Gastrocnemius medialis (tissue), 4 donors: Measurements from ENCODE around the gene CAMK4. TPM values are rescaled to one million over a fixed set of nuclear protein-coding genes. Genes with fewer than 3 reads are reported as not detected.

ENCODE experiments used
- ATAC-seq, 2 donors: fragments of 150-250 bp; one replicate each; pipeline ENCODE4 v1.9.1; 2016
- DNase-seq, 2 donors: peaks; one replicate each; pipeline ENCODE4 v3.0.0-alpha.2; 2019
- H3K27ac ChIP-seq, 4 donors: fragments of 200-600 bp; sonication (generic); 1 replicate in 1 of 4; 2 replicates in 3 of 4; pipeline ENCODE4 v1.5.1; 2016 to 2018; ENCODE audit warnings: mild to moderate bottlenecking in 2 of 4, moderate library complexity in 1 of 4
- H3K27me3 ChIP-seq, 3 donors: fragments of 200-600 bp; sonication (generic) in 2 of 3; 1 replicate in 1 of 3; 2 replicates in 2 of 3; pipeline versions ENCODE4 v1.5.1 to v1.6.0; 2016 to 2019; ENCODE audit warnings: mild to moderate bottlenecking in 1 of 3, moderate library complexity in 1 of 3
- H3K36me3 ChIP-seq, 2 donors: fragments of 200-600 bp; sonication (generic) in 1 of 2; one replicate each; pipeline ENCODE4 v1.5.1; 2017 to 2018
- H3K4me1 ChIP-seq, 2 donors: fragments of 200-600 bp; sonication (generic) in 1 of 2; one replicate each; pipeline ENCODE4 v1.5.1; 2016 to 2017; ENCODE audit warnings: mild to moderate bottlenecking in 2 of 2
- H3K4me3 ChIP-seq, 4 donors: fragments of 200-600 bp; sonication (generic) in 3 of 4; 1 replicate in 1 of 4; 2 replicates in 3 of 4; pipeline ENCODE4 v1.5.1; 2016 to 2019; ENCODE audit warnings: mild to moderate bottlenecking in 2 of 4
- H3K9me3 ChIP-seq, 3 donors: fragments of 200-600 bp; sonication (generic) in 2 of 3; 1 replicate in 1 of 3; 2 replicates in 2 of 3; pipeline ENCODE4 v1.5.1; 2016 to 2019
- POLR2A ChIP-seq, 2 donors: fragments of 450-650 bp; IDR thresholded peaks; one replicate each; pipeline ENCODE4 v1.6.1; 2017; ENCODE audit warnings: antibody characterized with exemption in 2 of 2, mild to moderate bottlenecking in 2 of 2, moderate library complexity in 2 of 2
- in situ Hi-C, 4 donors: fragments of 200-750 bp; cut with MboI; loops; one replicate each; pipeline versions ENCODE4 v1.15.0 to v1.8.0; 2017; ENCODE audit warnings: low sequenced_read_pairs in 4 of 4
- intact Hi-C: fragments of 100-400 bp; cut with DNase I; formaldehyde crosslinking; loops from one replicate; pipeline ENCODE4 v1.15.1; 2023; ENCODE audit warnings: low total_unique reads
- total RNA-seq, 4 donors: library from RNA; depleted of rRNA; stranded (reverse); fragments of >200 nt; gene quantifications; one replicate each; pipeline versions ENCODE4 v1.1.0 to v1.2.3, GENCODE V29; 2016
- TF ChIP-seq, protein P1 (sequence below), 5 experiments: fragments of 450-650 bp in 3 of 5; fragments of 200-600 bp in 2 of 5; sonication (generic) in 2 of 5; IDR thresholded peaks in 4 of 5; conservative IDR thresholded peaks in 1 of 5; 1 replicate in 4 of 5; 2 replicates in 1 of 5; pipeline ENCODE4 v1.5.1; 2016 to 2019; ENCODE audit warnings: antibody characterized with exemption in 5 of 5, mild to moderate bottlenecking in 3 of 5, moderate library complexity in 3 of 5

The CAMK4 gene
- total RNA-seq, 4 donors from 2014 or later, result 0.27 to 1.0 (median 0.72) TPM

DNA sequence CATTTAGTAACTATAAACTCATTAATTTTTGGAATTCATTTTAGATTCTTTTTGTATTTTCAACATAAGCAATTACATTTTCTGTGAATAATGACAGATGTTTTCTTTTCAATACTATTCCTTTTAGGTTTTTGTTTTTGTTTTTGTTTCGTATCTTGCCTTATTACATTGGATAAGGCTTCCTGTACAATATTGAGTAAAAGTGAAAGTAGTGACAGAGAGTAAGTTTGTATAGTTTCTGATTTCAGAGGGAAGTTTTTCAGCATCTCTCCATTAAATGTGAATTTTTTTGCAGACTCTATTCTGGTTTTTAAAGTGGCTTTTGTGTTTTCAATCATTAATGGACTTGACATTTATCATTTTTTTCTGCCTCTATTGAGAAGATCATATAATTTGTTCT is 12.8 kb upstream of the CAMK4 start:
- Histone ChIP-seq H3K36me3 (no peaks in the 10 kb centered on the region), H3K4me1 (no peaks in the 10 kb centered on the region), H3K9me3 (no peaks in the 10 kb centered on the region), H3K27ac (no peak overlapping the region), H3K4me3 (no peak overlapping the region), H3K27me3 (no peaks in the 10 kb centered on the region)
- in situ Hi-C loops (no loop called here), intact Hi-C loops (no loop called here)
- TF ChIP-seq, protein P1, sequence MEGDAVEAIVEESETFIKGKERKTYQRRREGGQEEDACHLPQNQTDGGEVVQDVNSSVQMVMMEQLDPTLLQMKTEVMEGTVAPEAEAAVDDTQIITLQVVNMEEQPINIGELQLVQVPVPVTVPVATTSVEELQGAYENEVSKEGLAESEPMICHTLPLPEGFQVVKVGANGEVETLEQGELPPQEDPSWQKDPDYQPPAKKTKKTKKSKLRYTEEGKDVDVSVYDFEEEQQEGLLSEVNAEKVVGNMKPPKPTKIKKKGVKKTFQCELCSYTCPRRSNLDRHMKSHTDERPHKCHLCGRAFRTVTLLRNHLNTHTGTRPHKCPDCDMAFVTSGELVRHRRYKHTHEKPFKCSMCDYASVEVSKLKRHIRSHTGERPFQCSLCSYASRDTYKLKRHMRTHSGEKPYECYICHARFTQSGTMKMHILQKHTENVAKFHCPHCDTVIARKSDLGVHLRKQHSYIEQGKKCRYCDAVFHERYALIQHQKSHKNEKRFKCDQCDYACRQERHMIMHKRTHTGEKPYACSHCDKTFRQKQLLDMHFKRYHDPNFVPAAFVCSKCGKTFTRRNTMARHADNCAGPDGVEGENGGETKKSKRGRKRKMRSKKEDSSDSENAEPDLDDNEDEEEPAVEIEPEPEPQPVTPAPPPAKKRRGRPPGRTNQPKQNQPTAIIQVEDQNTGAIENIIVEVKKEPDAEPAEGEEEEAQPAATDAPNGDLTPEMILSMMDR (IDR thresholded peaks at IDR 0.05 in 4 of 5, conservative IDR thresholded peaks at IDR 0.05 in 1 of 5), result no peak
- no peak for TF ChIP-seq POLR2A (IDR thresholded peaks at IDR 0.05)
- no peak for ATAC-seq
- no peak for DNase-seq

DNA sequence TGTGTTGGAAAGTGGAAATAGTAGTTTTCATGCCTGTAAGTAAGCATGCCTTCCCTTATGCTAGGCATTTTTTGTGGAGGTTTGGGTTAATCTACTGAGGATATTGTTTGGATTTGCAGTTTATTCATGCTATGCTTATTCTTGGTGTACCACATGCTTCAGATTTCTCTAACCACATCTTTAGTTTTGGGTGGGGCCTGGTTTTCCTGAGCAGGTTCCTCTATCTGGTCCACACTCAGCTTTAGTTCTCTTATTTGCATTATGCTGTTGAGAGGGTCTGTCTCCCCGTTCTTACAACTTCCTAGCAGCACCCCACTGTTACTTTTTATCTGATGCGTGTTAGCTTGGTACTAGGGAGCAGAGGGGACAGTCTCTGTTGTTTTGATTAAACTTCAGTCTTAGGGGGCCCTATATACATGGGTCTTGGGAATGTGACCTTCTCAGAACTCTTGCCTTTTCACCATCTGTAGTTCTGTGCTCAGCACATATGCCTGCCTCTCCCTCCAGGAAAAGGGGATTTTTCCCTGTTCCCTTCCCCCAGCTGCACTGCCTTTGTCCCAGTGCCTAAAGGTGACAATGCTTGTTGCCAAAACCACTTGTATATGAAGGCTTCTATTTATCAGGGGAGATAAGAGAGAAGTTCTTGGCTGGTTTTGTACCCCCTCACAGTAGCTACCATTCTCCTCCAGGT is 10.0 kb upstream of the CAMK4 start:
- TF ChIP-seq POLR2A (IDR thresholded peaks at IDR 0.05), result no peak
- no peak for DNase-seq
- no peak for ATAC-seq
- H3K9me3 ChIP-seq, result no peaks in the 10 kb centered on the region
- H3K27me3 ChIP-seq, result no peaks in the 10 kb centered on the region
- H3K4me3 ChIP-seq, result no peak overlapping the region
- no peaks in the 10 kb centered on the region for H3K36me3 ChIP-seq
- H3K27ac ChIP-seq, result no peak overlapping the region
- intact Hi-C loops, result no loop called here
- in situ Hi-C loops, result no loop called here
- no peaks in the 10 kb centered on the region for H3K4me1 ChIP-seq

DNA sequence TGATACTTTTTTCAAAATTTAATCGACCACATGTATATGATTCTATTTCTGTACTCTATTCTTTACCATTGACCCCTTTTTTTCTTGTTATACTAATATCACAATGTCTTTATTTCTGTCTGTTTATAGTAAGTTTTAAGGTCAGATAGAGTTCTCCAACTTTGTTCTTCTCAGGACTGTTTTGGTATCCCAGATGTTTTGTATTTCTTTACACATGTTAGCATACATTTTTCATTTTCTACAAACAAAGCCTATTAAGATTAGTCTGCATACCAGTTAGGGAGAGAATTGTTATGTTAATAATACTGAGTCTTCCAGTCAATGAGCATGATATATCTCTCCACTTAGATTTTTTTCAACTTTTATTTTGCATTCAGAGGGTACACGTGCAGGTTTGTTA is 8.2 kb upstream of the CAMK4 start:
- H3K4me3 ChIP-seq, result no peak overlapping the region
- H3K27ac ChIP-seq, result no peak overlapping the region
- TF ChIP-seq, protein P1 (IDR thresholded peaks at IDR 0.05 in 4 of 5, conservative IDR thresholded peaks at IDR 0.05 in 1 of 5), result no peak
- no peak for TF ChIP-seq POLR2A (IDR thresholded peaks at IDR 0.05)
- intact Hi-C loops, result no loop called here
- H3K4me1 ChIP-seq, result no peaks in the 10 kb centered on the region
- ATAC-seq (no peak), DNase-seq (no peak)
- no peaks in the 10 kb centered on the region for H3K36me3 ChIP-seq
- no peaks in the 10 kb centered on the region for H3K9me3 ChIP-seq
- in situ Hi-C loops, result no loop called here
- H3K27me3 ChIP-seq, result no peaks in the 10 kb centered on the region

DNA sequence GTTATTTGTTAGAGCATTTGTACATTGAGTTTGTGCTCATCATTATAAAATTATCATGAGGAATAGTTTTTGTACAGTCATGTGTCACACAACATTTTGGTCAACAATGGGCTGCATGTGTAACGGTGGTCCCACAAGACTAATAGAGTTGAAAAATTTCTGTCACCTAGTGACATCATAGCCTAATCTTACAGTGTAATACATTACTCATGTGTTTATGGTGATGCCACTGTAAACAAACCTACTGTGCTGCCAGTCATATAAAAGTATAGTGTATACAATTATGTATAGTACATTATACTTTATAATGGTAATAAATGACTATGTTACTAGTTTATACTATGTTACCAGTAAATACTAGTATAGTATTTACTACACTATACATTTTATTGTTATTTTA is 3.0 kb upstream of the CAMK4 start:
- intact Hi-C loops, result no loop called here
- no peaks in the 10 kb centered on the region for H3K9me3 ChIP-seq
- H3K4me1 ChIP-seq, result no peaks in the 10 kb centered on the region
- ATAC-seq (no peak), DNase-seq (no peak)
- H3K36me3 ChIP-seq, result no peaks in the 10 kb centered on the region
- in situ Hi-C loops, result no loop called here
- TF ChIP-seq POLR2A (IDR thresholded peaks at IDR 0.05), result no peak
- TF ChIP-seq, protein P1 (IDR thresholded peaks at IDR 0.05 in 4 of 5, conservative IDR thresholded peaks at IDR 0.05 in 1 of 5), result no peak
- H3K27ac ChIP-seq, result no peak overlapping the region
- H3K27me3 ChIP-seq, result peaks cover 15 to 24% (median 17%) of the 10 kb centered on the region in 3 donors
- no peak overlapping the region for H3K4me3 ChIP-seq

DNA sequence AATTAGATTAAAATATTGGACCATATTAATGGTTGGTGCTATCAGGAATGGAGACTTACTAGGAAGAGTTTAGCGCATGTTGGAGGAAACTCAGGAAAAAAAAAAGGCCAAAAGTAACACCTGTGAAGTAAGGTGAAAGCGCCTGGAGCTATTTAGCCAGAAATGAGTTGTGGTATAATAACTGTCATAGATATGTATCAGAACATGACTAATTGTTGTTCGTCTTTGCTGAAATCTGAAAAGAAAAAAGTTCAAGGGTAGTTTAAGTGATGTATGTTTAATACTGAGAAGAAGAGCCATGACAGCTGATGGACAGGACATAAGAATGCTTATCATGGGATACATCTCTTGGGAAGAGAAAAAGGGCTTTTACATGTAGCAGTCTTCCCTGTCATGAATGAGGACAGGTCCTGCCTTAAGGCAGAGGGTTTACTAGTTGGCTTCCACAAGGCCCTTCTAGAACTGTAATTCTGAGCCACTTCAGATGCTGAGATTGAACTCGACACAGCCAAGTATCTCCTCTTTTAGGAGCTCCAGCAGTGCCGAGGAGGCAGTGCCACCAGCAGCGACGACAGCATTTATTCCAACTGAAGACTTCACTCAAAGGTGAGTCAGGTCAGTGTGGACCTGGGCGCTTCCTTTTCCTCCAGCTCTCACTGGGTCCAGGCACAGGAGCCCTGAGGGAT is 940 bp upstream of the CAMK4 start:
- H3K4me3 ChIP-seq, result peak overlapping the region; percentile 45 to 58 (median 50)
- no peaks in the 10 kb centered on the region for H3K9me3 ChIP-seq
- DNase-seq (no peak), ATAC-seq (no peak)
- no peaks in the 10 kb centered on the region for H3K4me1 ChIP-seq
- in situ Hi-C loops (no loop called here), intact Hi-C loops (no loop called here)
- H3K27me3 ChIP-seq, result peaks cover 17 to 28% (median 23%) of the 10 kb centered on the region in 3 donors
- no peak for TF ChIP-seq POLR2A (IDR thresholded peaks at IDR 0.05)
- TF ChIP-seq, protein P1 (IDR thresholded peaks at IDR 0.05 in 4 of 5, conservative IDR thresholded peaks at IDR 0.05 in 1 of 5), result no peak
- H3K27ac ChIP-seq, result no peak overlapping the region
- H3K36me3 ChIP-seq, result no peaks in the 10 kb centered on the region
